ENCODE measurements around the gene BAAT. TPM values are rescaled to one million over a fixed set of nuclear protein-coding genes. Genes with fewer than 3 reads are reported as not detected.

BAAT gene
- total RNA-seq, 3 donors from 2014 or later (not counting 1 experiment from before 2014, with no cell fraction given): not detected

DNA sequence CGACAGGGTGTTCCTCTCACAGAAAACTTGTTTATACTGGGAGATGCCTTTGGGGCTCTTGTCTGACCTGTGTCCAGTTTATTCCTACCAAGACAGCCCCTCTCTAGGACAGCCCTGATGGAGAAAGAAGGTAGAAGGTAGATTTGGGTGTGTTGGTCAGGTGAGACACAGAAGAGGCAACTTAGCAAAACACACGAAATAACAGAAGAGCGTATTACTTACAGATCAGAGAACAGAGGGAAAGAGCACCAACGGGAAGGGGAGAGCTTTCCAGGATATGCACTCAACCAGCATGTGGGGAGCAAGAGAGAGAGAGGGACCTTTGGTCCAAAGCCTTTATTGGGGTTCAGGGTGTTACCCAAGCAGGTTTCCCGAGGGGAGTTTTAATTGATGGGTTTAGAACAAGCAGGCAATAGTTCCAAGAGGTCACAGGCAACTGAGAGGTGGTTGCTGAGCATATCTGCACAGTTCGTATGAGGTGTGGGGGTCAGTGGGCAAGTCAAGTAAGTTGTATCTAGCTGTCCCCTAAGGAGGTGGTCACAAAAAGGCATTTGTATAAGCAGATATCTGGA, 31.8 kb downstream of the BAAT start:
- TF ChIP-seq, protein P1, sequence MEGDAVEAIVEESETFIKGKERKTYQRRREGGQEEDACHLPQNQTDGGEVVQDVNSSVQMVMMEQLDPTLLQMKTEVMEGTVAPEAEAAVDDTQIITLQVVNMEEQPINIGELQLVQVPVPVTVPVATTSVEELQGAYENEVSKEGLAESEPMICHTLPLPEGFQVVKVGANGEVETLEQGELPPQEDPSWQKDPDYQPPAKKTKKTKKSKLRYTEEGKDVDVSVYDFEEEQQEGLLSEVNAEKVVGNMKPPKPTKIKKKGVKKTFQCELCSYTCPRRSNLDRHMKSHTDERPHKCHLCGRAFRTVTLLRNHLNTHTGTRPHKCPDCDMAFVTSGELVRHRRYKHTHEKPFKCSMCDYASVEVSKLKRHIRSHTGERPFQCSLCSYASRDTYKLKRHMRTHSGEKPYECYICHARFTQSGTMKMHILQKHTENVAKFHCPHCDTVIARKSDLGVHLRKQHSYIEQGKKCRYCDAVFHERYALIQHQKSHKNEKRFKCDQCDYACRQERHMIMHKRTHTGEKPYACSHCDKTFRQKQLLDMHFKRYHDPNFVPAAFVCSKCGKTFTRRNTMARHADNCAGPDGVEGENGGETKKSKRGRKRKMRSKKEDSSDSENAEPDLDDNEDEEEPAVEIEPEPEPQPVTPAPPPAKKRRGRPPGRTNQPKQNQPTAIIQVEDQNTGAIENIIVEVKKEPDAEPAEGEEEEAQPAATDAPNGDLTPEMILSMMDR (IDR thresholded peaks at IDR 0.05): no peak
- DNase-seq: no peak
- peaks cover 0 to 5% of the 10 kb centered on the region in 2 donors for H3K27me3 Mint-ChIP-seq (ENCODE audit: low read depth in 2 of 2)
- WGBS (ENCODE audit: insufficient coverage): 87% methylated on average over 6 of the region's 6 CpGs
- H3K4me1 ChIP-seq (ENCODE audit: control insufficient read depth, insufficient read depth, low read length): no peaks in the 10 kb centered on the region
- no peaks in the 10 kb centered on the region for H3K9me3 Mint-ChIP-seq
- no peaks in the 10 kb centered on the region for H3K36me3 Mint-ChIP-seq
- intact Hi-C loops (cut with micrococcal nuclease): no loop called here
- no peaks in the 10 kb centered on the region for H3K9me3 ChIP-seq (ENCODE audit: control insufficient read depth, insufficient read depth, low read length)
- no peak overlapping the region for H3K27ac Mint-ChIP-seq
- no peak overlapping the region for H3K4me3 ChIP-seq (ENCODE audit: low read length)
- H3K4me3 Mint-ChIP-seq: no peak overlapping the region
- H3K36me3 ChIP-seq (ENCODE audit: control insufficient read depth, insufficient read depth, low read length): no peaks in the 10 kb centered on the region
- no peak overlapping the region for H3K27ac ChIP-seq (ENCODE audit: low read length)
- no peaks in the 10 kb centered on the region for H3K27me3 ChIP-seq (ENCODE audit: control insufficient read depth, insufficient read depth, low read length)
- ATAC-seq: no peak
- H3K4me1 Mint-ChIP-seq: no peaks in the 10 kb centered on the region

DNA sequence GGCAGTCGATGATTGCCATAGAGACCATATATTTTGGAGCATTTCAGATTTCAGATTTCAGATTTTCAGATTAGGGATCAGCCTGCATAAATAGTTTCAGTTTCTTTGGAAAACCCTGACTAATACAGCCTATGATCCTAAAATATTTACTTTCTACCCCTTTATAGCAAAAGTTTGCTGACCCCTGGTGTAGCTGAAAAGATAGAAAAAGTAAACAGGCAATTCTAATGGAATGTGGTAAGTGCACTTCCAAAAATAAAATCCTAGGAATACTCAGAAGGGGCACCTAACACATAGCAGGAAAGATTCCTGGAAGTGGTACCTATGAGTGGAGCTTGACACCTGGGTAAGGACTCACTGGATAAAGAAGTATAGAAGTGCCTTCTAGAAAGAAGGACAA, 34.5 kb downstream of the BAAT start:
- Mint-ChIP-seq H3K4me1 (no peaks in the 10 kb centered on the region), H3K27ac (no peak overlapping the region), H3K9me3 (no peaks in the 10 kb centered on the region), H3K4me3 (no peak overlapping the region), H3K36me3 (no peaks in the 10 kb centered on the region), H3K27me3 (ENCODE audit: low read depth in 2 of 2) (peaks cover 5 to 7% of the 10 kb centered on the region in 2 donors)
- no peak overlapping the region for H3K4me3 ChIP-seq (ENCODE audit: low read length)
- TF ChIP-seq, protein P1 (IDR thresholded peaks at IDR 0.05): no peak
- H3K27me3 ChIP-seq (ENCODE audit: control insufficient read depth, insufficient read depth, low read length): no peaks in the 10 kb centered on the region
- H3K4me1 ChIP-seq (ENCODE audit: control insufficient read depth, insufficient read depth, low read length): no peaks in the 10 kb centered on the region
- no peaks in the 10 kb centered on the region for H3K36me3 ChIP-seq (ENCODE audit: control insufficient read depth, insufficient read depth, low read length)
- intact Hi-C loops (cut with micrococcal nuclease): no loop called here
- no peak for ATAC-seq
- 75% methylated on average over 1 of the region's 1 CpG for WGBS (ENCODE audit: insufficient coverage)
- no peaks in the 10 kb centered on the region for H3K9me3 ChIP-seq (ENCODE audit: control insufficient read depth, insufficient read depth, low read length)
- no peak overlapping the region for H3K27ac ChIP-seq (ENCODE audit: low read length)
- no peak for DNase-seq

DNA sequence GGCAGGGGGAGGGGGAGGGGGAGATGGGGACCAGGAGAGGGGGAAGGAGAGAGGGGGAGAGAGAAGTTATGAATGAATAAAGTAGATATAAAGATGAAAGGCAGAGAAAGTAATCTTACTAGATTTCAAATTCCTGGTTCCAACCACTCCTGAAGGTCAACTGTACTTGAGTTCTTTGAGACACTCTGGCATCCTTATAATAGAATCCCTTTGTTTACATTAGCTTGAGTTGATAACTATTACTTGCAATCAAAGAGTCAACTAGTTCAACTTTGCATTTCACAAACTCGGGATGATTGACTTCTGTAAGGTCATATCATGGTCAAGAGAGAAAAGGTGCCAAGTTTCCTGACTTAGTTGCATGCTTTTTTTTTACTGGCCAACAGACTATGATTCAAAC, 42.2 kb downstream of the BAAT start:
- intact Hi-C loops (cut with micrococcal nuclease): no loop called here
- 87% methylated on average over 1 of the region's 1 CpG for WGBS (ENCODE audit: insufficient coverage)
- Mint-ChIP-seq H3K9me3 (no peaks in the 10 kb centered on the region), H3K4me3 (no peak overlapping the region), H3K27ac (no peak overlapping the region), H3K27me3 (ENCODE audit: low read depth in 2 of 2) (peaks cover 0 to 21% of the 10 kb centered on the region in 2 donors), H3K36me3 (no peaks in the 10 kb centered on the region), H3K4me1 (no peaks in the 10 kb centered on the region)
- Histone ChIP-seq H3K4me3 (ENCODE audit: low read length) (no peak overlapping the region), H3K4me1 (ENCODE audit: control insufficient read depth, insufficient read depth, low read length) (no peaks in the 10 kb centered on the region), H3K9me3 (ENCODE audit: control insufficient read depth, insufficient read depth, low read length) (no peaks in the 10 kb centered on the region), H3K36me3 (ENCODE audit: control insufficient read depth, insufficient read depth, low read length) (no peaks in the 10 kb centered on the region), H3K27ac (ENCODE audit: low read length) (no peak overlapping the region), H3K27me3 (ENCODE audit: control insufficient read depth, insufficient read depth, low read length) (no peaks in the 10 kb centered on the region)
- DNase-seq (no peak), ATAC-seq (no peak)
- TF ChIP-seq, protein P1 (IDR thresholded peaks at IDR 0.05): no peak

DNA sequence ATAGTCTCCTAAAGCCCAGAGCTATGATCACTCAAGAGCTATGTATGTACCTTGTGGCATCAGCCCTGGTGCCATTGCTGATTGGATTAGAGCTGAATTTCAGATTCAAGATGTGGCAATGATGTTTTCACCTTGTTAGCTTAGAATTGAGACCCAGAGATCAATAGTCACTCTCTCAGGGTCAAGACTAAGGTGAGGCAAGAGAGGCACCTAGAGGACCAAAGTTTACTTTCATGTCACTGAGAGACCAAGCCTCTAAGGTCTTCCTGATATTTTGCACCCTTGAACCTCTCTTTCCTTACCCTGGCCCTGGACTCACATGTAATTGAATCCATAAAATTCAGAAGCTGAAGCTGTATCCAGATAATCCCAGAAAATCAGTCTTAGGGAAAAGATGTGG, 42.8 kb downstream of the BAAT start:
- Histone ChIP-seq H3K27me3 (ENCODE audit: control insufficient read depth, insufficient read depth, low read length) (no peaks in the 10 kb centered on the region), H3K4me3 (ENCODE audit: low read length) (no peak overlapping the region), H3K9me3 (ENCODE audit: control insufficient read depth, insufficient read depth, low read length) (peaks cover 1% of the 10 kb centered on the region), H3K4me1 (ENCODE audit: control insufficient read depth, insufficient read depth, low read length) (no peaks in the 10 kb centered on the region), H3K27ac (ENCODE audit: low read length) (no peak overlapping the region), H3K36me3 (ENCODE audit: control insufficient read depth, insufficient read depth, low read length) (no peaks in the 10 kb centered on the region)
- no peak overlapping the region for H3K27ac Mint-ChIP-seq
- no peaks in the 10 kb centered on the region for H3K4me1 Mint-ChIP-seq
- H3K27me3 Mint-ChIP-seq (ENCODE audit: low read depth in 2 of 2): peaks cover 0 to 21% of the 10 kb centered on the region in 2 donors
- no peaks in the 10 kb centered on the region for H3K9me3 Mint-ChIP-seq
- intact Hi-C loops (cut with micrococcal nuclease): no loop called here
- TF ChIP-seq, protein P1 (IDR thresholded peaks at IDR 0.05): no peak
- DNase-seq (no peak), ATAC-seq (no peak)
- H3K4me3 Mint-ChIP-seq: no peak overlapping the region
- H3K36me3 Mint-ChIP-seq: no peaks in the 10 kb centered on the region
